Mesenchymal stem cell (in vitro differentiated cells and primary cell): ENCODE measurements around the gene GUCY2D.

Source experiments
- DNase-seq: peaks from one replicate; pipeline ENCODE4 v3.0.0-alpha.2; 2013
- H2AFZ ChIP-seq: one replicate; pipeline ENCODE4 v1.6.1; 2013; ENCODE audit warnings: low read depth, mild to moderate bottlenecking, control low read depth, inconsistent platforms, low read length, moderate library complexity
- H2AK5ac ChIP-seq: 2 replicates; pipeline ENCODE4 v1.6.1; 2013; ENCODE audit warnings: low read length, moderate library complexity, mild to moderate bottlenecking, inconsistent platforms; ENCODE audit not compliant: severe bottlenecking
- H2BK120ac ChIP-seq: one replicate; pipeline ENCODE4 v1.6.1; 2013; ENCODE audit warnings: low read depth, mild to moderate bottlenecking, inconsistent platforms, low read length, moderate library complexity
- H2BK12ac ChIP-seq, 2 experiments: one replicate each; pipeline ENCODE4 v1.6.1; 2013; ENCODE audit warnings: inconsistent platforms in 2 of 2, low read length in 2 of 2, mild to moderate bottlenecking in 2 of 2, moderate library complexity in 2 of 2, control low read depth in 1 of 2
- H2BK15ac ChIP-seq: one replicate; pipeline ENCODE4 v1.6.1; 2013; ENCODE audit warnings: mild to moderate bottlenecking, low read depth, inconsistent platforms; ENCODE audit not compliant: poor library complexity, severe bottlenecking
- H2BK5ac ChIP-seq: 2 replicates; pipeline ENCODE4 v1.6.1; 2013; ENCODE audit warnings: low read depth, mild to moderate bottlenecking, low read length, control low read depth, inconsistent platforms; ENCODE audit not compliant: poor library complexity, severe bottlenecking
- H3K14ac ChIP-seq, 2 experiments: one replicate each; pipeline ENCODE4 v1.6.1; 2013; ENCODE audit warnings: inconsistent platforms in 2 of 2, low read length in 2 of 2, control low read depth in 1 of 2, mild to moderate bottlenecking in 1 of 2, moderate library complexity in 1 of 2
- H3K18ac ChIP-seq, 2 experiments: one replicate each; pipeline ENCODE4 v1.6.1; 2013; ENCODE audit warnings: inconsistent platforms in 2 of 2, low read length in 2 of 2, control low read depth in 1 of 2, low read depth in 1 of 2, mild to moderate bottlenecking in 1 of 2
- H3K23ac ChIP-seq, 2 experiments: one replicate each; pipeline ENCODE4 v1.6.1; 2013; ENCODE audit warnings: inconsistent platforms in 2 of 2, low read length in 2 of 2, mild to moderate bottlenecking in 2 of 2, moderate library complexity in 2 of 2, control low read depth in 1 of 2
- H3K27ac ChIP-seq: 2 replicates; pipeline ENCODE4 v1.5.1; 2013; ENCODE audit warnings: mild to moderate bottlenecking, moderate library complexity, low read length, control low read depth, inconsistent platforms; ENCODE audit not compliant: poor library complexity, severe bottlenecking
- H3K27me3 ChIP-seq, 2 experiments: 2 replicates each; pipeline versions ENCODE4 v1.6.1 to v1.7.0; 2013; ENCODE audit warnings: low read length in 2 of 2, mild to moderate bottlenecking in 2 of 2, moderate library complexity in 2 of 2, control low read depth in 1 of 2, inconsistent platforms in 1 of 2; ENCODE audit not compliant: control insufficient read depth in 1 of 2, insufficient read depth in 1 of 2
- H3K36me3 ChIP-seq, 2 experiments: 2 replicates each; pipeline versions ENCODE4 v1.6.1 to v1.7.0; 2013; ENCODE audit warnings: low read length in 2 of 2, control low read depth in 1 of 2, inconsistent platforms in 1 of 2, low read depth in 1 of 2, mild to moderate bottlenecking in 1 of 2; ENCODE audit not compliant: insufficient read depth in 2 of 2, control insufficient read depth in 1 of 2
- H3K4ac ChIP-seq, 2 experiments: one replicate each; pipeline ENCODE4 v1.6.1; 2013; ENCODE audit warnings: inconsistent platforms in 2 of 2, low read length in 2 of 2, mild to moderate bottlenecking in 2 of 2, moderate library complexity in 2 of 2, control low read depth in 1 of 2, low read depth in 1 of 2
- H3K4me1 ChIP-seq: 2 replicates; pipeline ENCODE4 v1.6.1; 2013; ENCODE audit warnings: low read depth, low read length, control low read depth; ENCODE audit not compliant: control insufficient read depth, insufficient read depth
- H3K4me2 ChIP-seq: 2 replicates; pipeline ENCODE4 v1.6.1; 2013; ENCODE audit warnings: low read length, mild to moderate bottlenecking, inconsistent platforms; ENCODE audit not compliant: poor library complexity, severe bottlenecking
- H3K4me3 ChIP-seq, 2 experiments: 2 replicates each; pipeline versions ENCODE4 v1.5.1 to v1.7.0; 2013; ENCODE audit warnings: low read length in 2 of 2, mild to moderate bottlenecking in 2 of 2, control low read depth in 1 of 2, low read depth in 1 of 2; ENCODE audit not compliant: insufficient read depth in 1 of 2
- H3K79me1 ChIP-seq: replicated peaks from 2 replicates; pipeline ENCODE4 v1.6.1; 2013; ENCODE audit warnings: mild to moderate bottlenecking, control low read depth, low read length, inconsistent platforms; ENCODE audit not compliant: poor library complexity, severe bottlenecking
- H3K9ac ChIP-seq: 2 replicates; pipeline ENCODE4 v1.7.0; 2013; ENCODE audit warnings: mild to moderate bottlenecking, low read length, moderate library complexity
- H3K9me3 ChIP-seq: 2 replicates; pipeline ENCODE4 v1.7.0; 2013; ENCODE audit warnings: mild to moderate bottlenecking, low read length; ENCODE audit not compliant: control insufficient read depth
- H4K8ac ChIP-seq: one replicate; pipeline ENCODE4 v1.6.1; 2013; ENCODE audit warnings: inconsistent platforms, mild to moderate bottlenecking, low read length, moderate library complexity
- H4K91ac ChIP-seq: one replicate; pipeline ENCODE4 v1.6.1; 2013; ENCODE audit warnings: mild to moderate bottlenecking, low read length, inconsistent platforms
- WGBS: methylation state at CpG from one replicate; pipeline ENCODE4 v1.1.7; 2013; ENCODE audit warnings: mixed read lengths; 5-methylcytosine and 5-hydroxymethylcytosine counted together

GUCY2D gene

DNA sequence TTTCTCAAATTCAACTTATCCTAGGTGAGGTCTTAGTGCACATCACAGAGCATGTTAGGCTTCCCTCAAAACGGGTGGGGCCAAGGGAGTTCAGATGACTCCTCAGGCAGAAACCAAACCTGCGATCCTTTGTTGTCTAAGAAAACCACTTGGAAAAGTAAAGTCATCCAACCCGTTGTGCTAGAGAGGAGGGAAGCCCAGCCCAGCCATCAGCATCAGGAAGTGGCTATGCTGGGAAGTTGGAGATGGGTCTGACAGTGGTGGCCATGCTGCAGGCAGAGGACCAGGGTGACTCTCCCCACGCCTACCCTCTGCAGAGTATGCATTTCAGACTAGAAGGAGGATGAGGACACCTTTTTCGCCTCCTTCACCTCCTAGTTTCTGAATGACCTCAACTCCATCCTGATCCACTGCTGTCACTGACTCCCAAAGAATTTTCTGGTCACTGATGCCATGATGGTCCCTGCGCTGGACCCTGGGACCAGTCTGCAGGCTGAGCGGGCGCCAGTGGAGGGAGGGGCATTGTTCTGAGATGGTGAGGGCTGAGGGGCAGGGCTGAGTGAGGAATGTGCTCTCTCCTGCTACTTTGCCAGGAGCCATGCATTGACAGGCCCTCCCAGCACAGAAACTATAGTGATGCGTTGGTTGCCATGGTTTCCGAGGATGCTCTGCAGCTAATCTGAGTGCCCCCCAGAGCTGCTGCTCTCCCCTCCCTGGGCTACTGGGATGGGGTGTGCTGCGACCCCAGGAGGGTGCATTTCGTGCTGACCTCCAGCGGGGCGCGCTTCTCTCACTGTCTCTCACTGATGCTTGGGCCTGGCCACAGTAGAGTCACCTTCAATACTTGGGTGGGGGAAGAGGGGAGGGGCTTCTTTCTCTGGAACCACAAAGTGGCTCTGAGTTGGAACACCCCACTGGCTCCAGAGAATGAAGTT lies 64.7 kb downstream of the GUCY2D start:
- no peak overlapping the region for H2BK15ac ChIP-seq
- H3K9me3 ChIP-seq, result no peaks in the 10 kb centered on the region
- H2BK5ac ChIP-seq, result no peak overlapping the region
- H2AFZ ChIP-seq, result no peak overlapping the region
- no peaks in the 10 kb centered on the region for H3K79me1 ChIP-seq
- H3K4me1 ChIP-seq, result no peaks in the 10 kb centered on the region
- no peak overlapping the region for H3K27ac ChIP-seq
- H3K9ac ChIP-seq, result no peak overlapping the region
- no peak overlapping the region for H4K8ac ChIP-seq
- no peak overlapping the region for H3K4ac ChIP-seq
- H3K36me3 ChIP-seq, result no peaks in the 10 kb centered on the region
- H2AK5ac ChIP-seq, result no peak overlapping the region
- no peak overlapping the region for H3K14ac ChIP-seq
- H3K27me3 ChIP-seq, result peaks cover 77 to 82% of the 10 kb centered on the region in 2 experiments
- H3K18ac ChIP-seq, result no peak overlapping the region
- H2BK12ac ChIP-seq, result no peak overlapping the region
- DNase-seq, result no peak
- H4K91ac ChIP-seq, result no peak overlapping the region
- H3K4me3 ChIP-seq, result no peak overlapping the region
- H3K23ac ChIP-seq, result no peak overlapping the region
- 53% methylated on average over 15 of the region's 15 CpGs for WGBS
- H3K4me2 ChIP-seq, result no peak overlapping the region
- H2BK120ac ChIP-seq, result no peak overlapping the region

DNA sequence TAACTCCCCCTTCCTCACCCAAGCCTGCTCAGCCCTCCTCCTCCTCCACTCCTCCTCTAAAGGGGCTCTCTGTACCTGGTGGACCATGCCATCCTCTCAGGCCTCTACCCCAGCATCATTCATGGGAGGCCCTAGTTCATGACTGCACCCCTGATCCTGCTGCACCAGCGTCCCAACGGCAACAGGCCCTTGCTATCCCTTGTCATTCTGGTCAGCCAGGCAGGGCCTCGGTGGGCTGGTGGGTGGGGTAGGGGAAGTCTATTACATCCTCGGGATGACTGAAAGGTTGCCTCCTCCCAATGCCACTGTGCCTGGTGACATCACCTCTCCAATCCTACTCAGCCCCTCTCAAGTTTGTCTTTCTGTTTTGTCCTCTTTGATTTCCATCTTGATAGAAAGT lies 65.4 kb downstream of the GUCY2D start:
- DNase-seq, result no peak
- Histone ChIP-seq H3K9ac (no peak overlapping the region), H4K91ac (no peak overlapping the region), H3K4ac (no peak overlapping the region), H3K27me3 (peaks cover 77 to 82% of the 10 kb centered on the region in 2 experiments), H3K4me3 (no peak overlapping the region), H3K4me2 (no peak overlapping the region), H2BK12ac (no peak overlapping the region), H3K4me1 (peaks cover 4% of the 10 kb centered on the region), H3K27ac (no peak overlapping the region), H2BK120ac (no peak overlapping the region), H3K14ac (no peak overlapping the region), H2BK15ac (no peak overlapping the region), H2BK5ac (no peak overlapping the region), H2AK5ac (no peak overlapping the region), H3K9me3 (no peaks in the 10 kb centered on the region), H3K18ac (no peak overlapping the region), H3K23ac (no peak overlapping the region), H4K8ac (no peak overlapping the region), H3K36me3 (no peaks in the 10 kb centered on the region), H3K79me1 (no peaks in the 10 kb centered on the region), H2AFZ (no peak overlapping the region)
- no CpG with 5 or more reads among the region's 4 CpGs for WGBS

- H2AFZ ChIP-seq, result no peak overlapping the region
- DNase-seq, result no peak
- H3K4me3 ChIP-seq, result no peak overlapping the region
- H3K27ac ChIP-seq, result no peak overlapping the region
- H4K91ac ChIP-seq, result no peak overlapping the region
- H3K36me3 ChIP-seq, result no peaks in the 10 kb centered on the region
- H3K4me2 ChIP-seq, result no peak overlapping the region
- H3K4ac ChIP-seq, result no peak overlapping the region
- H2BK12ac ChIP-seq, result no peak overlapping the region
- H2BK120ac ChIP-seq, result no peak overlapping the region
- H3K14ac ChIP-seq, result no peak overlapping the region
- 83% methylated on average over 8 of the region's 9 CpGs for WGBS
- no peak overlapping the region for H4K8ac ChIP-seq
- peaks cover 10% of the 10 kb centered on the region for H3K4me1 ChIP-seq
- peaks cover 79 to 83% of the 10 kb centered on the region in 2 experiments for H3K27me3 ChIP-seq
- no peak overlapping the region for H2AK5ac ChIP-seq
- no peaks in the 10 kb centered on the region for H3K9me3 ChIP-seq
- H2BK5ac ChIP-seq, result no peak overlapping the region
- no peak overlapping the region for H2BK15ac ChIP-seq
- no peak overlapping the region for H3K9ac ChIP-seq
- no peaks in the 10 kb centered on the region for H3K79me1 ChIP-seq
- H3K18ac ChIP-seq, result no peak overlapping the region
- no peak overlapping the region for H3K23ac ChIP-seq
Observed at GRCh38 chr17:8068736-8069586, 66.5 kb downstream of the GUCY2D start.

- H2AK5ac ChIP-seq, result no peak overlapping the region
- no peak overlapping the region for H3K9ac ChIP-seq
- no peak overlapping the region for H3K4me3 ChIP-seq
- H2BK120ac ChIP-seq, result no peak overlapping the region
- no peak overlapping the region for H2BK5ac ChIP-seq
- 55% methylated on average over 3 of the region's 3 CpGs for WGBS
- H3K36me3 ChIP-seq, result no peaks in the 10 kb centered on the region
- no peak overlapping the region for H3K23ac ChIP-seq
- H3K9me3 ChIP-seq, result no peaks in the 10 kb centered on the region
- H3K4me1 ChIP-seq, result peaks cover 10% of the 10 kb centered on the region
- H3K27ac ChIP-seq, result no peak overlapping the region
- no peak overlapping the region for H3K4ac ChIP-seq
- no peak overlapping the region for H4K91ac ChIP-seq
- no peak overlapping the region for H2BK15ac ChIP-seq
- no peak for DNase-seq
- H3K79me1 ChIP-seq, result no peaks in the 10 kb centered on the region
- H4K8ac ChIP-seq, result no peak overlapping the region
- H2BK12ac ChIP-seq, result no peak overlapping the region
- no peak overlapping the region for H2AFZ ChIP-seq
- H3K14ac ChIP-seq, result no peak overlapping the region
- H3K4me2 ChIP-seq, result no peak overlapping the region
- peaks cover 81 to 84% of the 10 kb centered on the region in 2 experiments for H3K27me3 ChIP-seq
- no peak overlapping the region for H3K18ac ChIP-seq
Observed at GRCh38 chr17:8069587-8069860, 67.1 kb downstream of the GUCY2D start.
